GM10266 (cell line): Measurements from ENCODE around the gene SCP2D1.
A peak's percentile ranks its signal among the peaks of the same experiment; 100 is the strongest.
"Not testable (repeated sequence)": the region's sequence is repeated elsewhere in the genome, so short reads cannot be mapped to it uniquely, and the experiment has no call there.

Source experiments
- DNase-seq: peaks from one replicate; pipeline ENCODE4 v3.0.0; 2012; ENCODE audit errors: extremely low spot score
- TF ChIP-seq, protein P1 (sequence below): IDR thresholded peaks from 2 replicates; pipeline ENCODE4 v1.5.1; 2012; ENCODE audit warnings: mild to moderate bottlenecking, low read depth; ENCODE audit not compliant: control insufficient read depth, insufficient read depth; ENCODE audit errors: missing control alignments

SCP2D1 gene

DNA sequence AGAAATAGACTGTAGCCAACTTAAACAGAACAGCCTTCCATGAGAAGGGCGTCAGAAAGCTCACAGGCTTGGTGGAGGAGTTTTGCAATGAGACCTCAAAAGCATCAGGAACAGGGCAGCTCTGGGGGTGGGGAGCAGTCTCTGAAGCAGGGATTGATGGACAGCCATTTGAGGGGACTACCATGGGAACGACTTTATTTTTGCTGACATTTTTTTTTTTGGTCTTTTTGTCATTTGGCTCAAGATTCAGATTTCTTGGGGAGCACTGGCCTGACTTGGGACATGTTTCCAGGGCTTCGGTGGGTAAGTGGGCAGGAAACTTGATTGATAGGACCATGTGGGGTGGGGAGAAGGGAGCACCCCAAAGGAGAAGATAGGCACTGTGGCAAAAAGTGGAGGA, 32.1 kb upstream of the SCP2D1 start:
- no peak for DNase-seq
- TF ChIP-seq, protein P1, sequence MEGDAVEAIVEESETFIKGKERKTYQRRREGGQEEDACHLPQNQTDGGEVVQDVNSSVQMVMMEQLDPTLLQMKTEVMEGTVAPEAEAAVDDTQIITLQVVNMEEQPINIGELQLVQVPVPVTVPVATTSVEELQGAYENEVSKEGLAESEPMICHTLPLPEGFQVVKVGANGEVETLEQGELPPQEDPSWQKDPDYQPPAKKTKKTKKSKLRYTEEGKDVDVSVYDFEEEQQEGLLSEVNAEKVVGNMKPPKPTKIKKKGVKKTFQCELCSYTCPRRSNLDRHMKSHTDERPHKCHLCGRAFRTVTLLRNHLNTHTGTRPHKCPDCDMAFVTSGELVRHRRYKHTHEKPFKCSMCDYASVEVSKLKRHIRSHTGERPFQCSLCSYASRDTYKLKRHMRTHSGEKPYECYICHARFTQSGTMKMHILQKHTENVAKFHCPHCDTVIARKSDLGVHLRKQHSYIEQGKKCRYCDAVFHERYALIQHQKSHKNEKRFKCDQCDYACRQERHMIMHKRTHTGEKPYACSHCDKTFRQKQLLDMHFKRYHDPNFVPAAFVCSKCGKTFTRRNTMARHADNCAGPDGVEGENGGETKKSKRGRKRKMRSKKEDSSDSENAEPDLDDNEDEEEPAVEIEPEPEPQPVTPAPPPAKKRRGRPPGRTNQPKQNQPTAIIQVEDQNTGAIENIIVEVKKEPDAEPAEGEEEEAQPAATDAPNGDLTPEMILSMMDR, result no peak

DNA sequence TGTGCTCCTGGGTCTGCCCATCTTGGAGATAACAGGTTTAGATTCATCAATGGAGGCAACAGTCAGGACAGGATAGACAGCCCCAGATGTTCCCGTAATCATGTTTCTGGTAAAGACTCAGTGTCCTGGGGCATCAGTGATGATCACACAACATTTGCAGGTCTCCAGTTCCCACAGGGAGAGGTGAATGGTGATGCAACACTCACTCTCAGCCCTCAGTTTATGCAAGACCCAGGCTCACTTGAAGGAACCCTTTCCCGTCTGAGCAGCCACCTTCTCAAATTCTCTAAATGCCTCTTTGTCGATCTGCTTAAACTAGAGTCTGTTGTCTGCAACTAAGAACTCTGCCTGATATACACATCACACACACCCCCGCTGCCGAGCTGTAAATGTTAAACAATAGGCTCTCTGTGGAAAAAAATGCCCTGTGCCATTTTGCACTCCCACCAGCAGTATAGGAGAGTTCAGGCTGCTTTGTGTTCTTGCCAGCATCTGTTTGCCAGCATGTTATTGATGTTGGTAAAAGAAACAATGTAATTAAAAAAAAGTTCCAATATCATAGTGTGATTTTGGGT, 30.1 kb upstream of the SCP2D1 start:
- TF ChIP-seq, protein P1, result no peak
- DNase-seq, result no peak

DNA sequence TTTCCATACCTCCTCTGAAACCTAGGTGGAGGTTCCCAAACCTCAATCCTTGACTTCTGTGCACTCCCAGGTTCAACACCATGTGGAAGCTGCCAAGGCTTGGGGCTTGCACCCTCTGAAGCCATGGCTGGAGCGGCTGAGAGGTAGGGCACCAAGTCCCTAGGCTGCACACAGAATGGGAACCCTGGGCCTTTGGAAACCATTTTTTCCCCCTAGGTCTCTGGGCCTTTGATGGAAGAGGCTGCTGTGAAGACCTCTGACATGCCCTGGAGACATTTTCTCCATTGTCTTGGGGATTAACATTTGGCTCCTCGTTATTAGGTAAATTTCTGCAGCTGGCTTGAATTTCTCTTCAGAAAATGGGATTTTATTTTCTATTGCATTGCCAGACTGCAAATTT, 26.5 kb upstream of the SCP2D1 start:
- DNase-seq, result not testable (repeated sequence)

DNA sequence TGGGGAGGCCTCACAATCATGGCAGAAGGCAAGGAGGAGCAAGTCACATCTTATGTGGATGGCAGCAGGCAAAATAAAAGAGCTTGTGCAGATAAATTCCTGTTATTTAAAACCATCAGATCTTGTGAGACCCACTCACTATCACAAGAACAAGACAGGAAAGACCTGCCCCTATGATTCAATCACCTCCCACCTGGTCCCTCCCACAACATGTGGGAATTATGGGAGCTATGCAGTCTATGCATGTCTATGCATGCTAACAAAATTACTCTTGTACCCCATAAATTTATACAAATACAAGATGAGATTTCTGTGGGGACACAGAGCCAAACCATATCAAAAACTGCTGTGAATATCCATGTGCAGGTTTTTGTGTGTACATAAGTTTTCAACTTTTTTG, 25.6 kb upstream of the SCP2D1 start:
- no peak for DNase-seq
- TF ChIP-seq, protein P1, result no peak

DNA sequence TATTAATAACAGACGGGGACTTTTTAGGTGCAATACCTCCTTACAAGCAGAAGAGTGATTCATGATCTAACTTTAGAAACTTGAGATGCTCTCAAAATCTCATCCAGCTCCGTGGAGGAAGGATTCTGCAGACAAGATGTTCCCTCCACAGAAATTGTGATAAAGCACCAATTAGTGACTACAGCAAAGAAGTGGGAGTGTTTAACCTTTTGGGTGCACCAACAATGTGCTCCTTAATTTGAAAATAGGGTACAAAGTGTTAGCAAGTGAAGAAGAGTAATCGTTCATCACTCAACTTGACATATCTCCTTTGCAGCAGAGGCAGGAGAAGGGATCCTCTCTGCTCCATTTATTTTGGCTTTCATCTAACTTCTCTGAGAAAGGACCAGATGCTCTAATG, 22.8 kb upstream of the SCP2D1 start:
- DNase-seq, result no peak
- TF ChIP-seq, protein P1, result no peak

DNA sequence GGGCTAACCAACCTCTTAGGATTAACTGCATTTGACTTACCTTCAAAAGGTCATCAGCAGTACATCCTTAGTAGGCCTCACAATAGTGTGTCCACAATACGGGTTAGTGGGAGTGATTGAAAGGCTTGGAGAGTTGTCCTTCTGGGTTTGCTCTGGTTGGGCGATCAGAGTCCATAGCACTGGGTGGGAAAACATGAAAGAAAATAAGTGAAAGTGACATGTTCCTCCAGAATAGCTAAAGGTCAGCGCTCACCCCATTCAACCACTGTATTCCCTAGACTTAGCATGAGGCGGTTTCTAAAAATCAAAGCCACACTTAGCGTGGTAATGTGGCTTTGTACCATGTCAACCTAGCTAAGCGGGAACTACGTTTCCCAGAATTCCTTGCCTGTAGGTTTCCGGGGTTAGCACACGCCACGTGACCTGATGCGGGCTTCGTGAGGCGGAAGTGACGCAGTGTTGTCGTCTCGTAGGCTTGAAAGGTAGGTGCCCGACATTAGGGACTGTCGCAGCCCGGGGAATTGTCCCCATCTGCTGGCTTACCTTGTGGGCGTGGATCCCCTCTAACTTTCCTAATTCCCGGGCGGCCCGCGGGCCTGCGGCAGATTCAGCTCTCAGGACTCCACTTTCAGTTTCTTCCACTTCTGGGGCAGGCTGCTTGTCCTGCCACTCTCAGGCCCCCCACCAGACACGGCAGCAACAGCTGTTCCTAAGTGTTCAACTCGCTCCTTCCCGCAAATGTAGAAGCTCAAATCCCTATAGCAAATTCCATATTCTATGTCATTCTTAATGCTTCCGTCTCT, 19.8 kb upstream of the SCP2D1 start:
- peak; percentile 80 for DNase-seq
- TF ChIP-seq, protein P1, result peak; percentile 38

DNA sequence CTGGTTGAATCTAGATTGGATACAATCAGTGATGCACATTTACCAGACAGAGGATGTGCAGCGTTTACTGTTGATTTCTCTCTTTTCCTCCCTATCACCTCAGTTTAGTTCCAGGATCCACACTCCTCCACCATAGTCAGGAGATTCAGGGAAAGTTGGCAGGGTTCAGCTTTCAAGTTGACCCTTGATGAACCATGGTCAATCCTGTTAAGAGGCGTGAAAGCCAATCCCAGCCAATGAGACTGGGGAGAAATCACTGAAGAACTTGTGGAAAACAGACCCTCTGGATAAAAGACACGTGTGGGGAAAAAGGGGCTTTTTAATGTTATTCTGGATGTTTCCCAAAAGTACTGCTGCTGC, 19.2 kb upstream of the SCP2D1 start:
- TF ChIP-seq, protein P1, result no peak
- DNase-seq, result no peak
